ENCODE data around the gene LDLRAD1.
"Not testable (repeated sequence)": the region's sequence is repeated elsewhere in the genome, so short reads cannot be mapped to it uniquely, and the experiment has no call there.

The LDLRAD1 gene

DNA sequence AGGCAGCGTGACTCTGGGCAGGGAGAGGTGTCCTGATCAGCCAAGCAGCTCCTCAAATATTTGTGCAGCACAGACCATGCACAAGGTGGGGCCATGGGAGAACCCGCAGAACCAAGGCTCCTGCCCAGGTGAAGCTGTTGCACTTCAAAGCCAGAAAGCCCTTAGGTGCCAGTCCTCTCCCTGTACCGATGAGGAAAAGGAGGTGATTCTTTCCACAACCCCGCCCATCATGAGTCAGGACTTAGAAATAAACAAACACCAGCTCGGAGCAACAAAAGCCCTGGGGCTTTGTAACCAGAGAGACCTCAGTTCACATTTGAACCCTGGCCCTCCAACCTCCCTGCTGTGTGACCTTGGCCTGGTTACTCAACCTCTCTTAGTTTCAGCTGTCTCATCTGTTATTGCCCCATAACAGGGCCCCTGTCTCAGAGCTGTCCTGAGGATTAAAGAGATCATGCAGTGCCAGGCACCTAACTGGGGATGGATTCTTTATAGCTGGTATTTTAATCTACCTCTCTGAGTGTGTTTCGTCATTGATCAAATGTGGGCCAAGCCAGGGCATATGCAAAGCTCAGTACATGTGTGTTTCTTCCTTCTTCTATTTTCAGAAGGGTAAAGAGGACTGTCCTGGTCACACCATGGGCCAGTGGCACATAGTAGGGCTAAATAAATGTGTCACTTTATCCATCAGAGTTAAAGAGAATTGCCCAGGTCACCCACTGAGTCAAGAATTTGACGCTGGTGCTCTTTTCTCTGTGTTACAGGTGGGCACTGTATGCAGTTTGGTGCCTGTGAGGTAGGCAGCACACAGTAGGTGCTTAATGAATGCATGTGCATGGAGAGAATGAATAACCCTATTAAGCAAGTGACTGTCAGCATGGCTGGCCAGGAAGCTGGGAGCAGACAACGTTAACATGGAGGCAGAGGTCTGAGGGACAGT lies 1.4 kb downstream of the LDLRAD1 start:
- no peak for DNase-seq

DNA sequence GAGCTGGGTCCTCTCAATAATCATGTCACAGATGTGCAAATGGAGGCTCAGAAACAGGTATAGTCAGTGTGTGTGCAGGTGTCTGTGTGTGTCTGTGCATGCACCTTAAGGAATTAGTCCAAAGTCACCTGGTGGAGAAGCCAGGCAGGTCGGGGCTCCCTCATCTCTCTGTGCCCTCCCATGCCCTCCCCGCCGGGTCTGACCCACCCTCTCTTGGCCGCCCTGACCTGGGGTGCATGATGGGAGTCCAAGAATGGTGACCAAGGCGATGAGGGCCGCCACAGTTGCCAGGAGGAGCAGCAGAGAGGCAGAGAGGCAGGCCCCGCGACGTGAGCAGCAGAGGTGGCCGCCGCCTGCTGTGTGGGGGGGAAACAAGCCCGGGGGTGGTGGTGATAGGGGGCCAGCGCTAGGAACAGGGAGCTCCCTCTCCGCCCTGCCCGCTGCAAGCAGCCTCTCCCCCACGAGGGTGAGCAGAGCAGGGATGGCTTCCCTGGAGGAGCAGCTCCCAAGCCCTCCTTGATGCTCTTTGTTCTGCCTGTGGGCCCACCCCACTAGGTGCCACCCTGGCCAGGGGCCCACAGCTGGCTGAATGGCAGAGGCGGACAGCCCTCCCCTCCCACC lies 3.9 kb downstream of the LDLRAD1 start:
- DNase-seq: no peak

DNA sequence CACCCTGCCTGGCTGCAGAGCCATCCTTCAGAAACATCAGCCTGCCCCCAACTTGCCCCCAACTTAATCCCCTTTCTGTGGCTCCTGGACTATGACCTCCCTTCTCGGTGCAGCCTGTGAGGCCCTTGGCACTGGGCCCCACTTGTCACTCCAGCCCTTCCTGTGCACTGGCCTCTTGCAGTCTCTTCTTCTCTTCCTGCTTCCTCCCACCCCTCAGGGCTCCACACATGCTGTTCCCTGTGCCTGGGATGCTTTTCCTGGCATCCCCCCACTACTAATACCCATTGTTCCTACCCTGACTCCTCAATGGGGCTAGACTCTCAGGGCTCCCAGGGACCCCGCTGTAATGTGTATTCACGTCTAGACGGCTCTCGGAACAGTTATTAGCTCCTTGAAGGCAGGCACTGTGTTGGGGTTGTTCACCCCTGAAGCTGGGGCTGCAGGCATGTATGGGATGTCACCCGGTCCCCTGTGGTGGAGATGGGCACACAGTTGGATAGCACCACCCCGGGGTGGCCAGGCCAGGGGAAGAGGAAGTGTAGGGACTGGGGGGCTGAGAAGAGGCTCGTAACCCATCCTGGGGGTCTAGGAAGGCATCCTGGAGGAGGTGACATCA lies 4.5 kb downstream of the LDLRAD1 start:
- DNase-seq: no peak

DNA sequence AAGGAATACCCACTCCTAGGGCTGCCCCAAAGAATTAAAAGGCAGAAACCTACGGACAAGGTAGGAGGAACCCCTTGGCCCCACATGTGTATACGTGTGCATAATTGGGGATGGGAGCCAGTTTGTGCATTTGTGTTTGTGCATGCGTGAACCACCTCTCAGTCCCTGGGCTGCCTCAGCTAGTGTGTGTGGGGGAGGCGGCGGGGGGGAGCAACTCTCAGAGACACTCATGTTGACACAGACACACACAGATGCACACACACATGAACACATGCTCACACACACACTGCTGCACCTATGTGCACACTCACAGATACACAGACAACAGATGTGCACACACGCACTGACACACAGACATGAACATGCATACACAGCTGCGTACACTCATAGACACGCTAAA lies 5.1 kb downstream of the LDLRAD1 start:
- no peak for DNase-seq

DNA sequence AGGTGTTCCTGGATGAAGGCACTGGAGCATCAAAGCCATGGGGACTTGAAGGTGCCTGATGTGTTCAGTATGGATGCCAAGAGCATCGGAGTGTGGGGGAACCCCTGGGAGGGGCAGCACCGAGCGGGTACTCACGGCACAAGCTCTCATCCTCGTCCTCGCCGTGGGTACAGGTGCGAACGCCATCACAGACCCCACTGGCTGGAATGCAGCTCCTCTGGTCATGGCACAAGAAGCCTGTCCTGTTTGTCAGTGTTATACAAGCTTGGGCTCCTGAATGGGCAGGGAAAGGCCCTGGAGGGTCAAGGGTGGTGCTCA lies 6.0 kb downstream of the LDLRAD1 start:
- DNase-seq: no peak

DNA sequence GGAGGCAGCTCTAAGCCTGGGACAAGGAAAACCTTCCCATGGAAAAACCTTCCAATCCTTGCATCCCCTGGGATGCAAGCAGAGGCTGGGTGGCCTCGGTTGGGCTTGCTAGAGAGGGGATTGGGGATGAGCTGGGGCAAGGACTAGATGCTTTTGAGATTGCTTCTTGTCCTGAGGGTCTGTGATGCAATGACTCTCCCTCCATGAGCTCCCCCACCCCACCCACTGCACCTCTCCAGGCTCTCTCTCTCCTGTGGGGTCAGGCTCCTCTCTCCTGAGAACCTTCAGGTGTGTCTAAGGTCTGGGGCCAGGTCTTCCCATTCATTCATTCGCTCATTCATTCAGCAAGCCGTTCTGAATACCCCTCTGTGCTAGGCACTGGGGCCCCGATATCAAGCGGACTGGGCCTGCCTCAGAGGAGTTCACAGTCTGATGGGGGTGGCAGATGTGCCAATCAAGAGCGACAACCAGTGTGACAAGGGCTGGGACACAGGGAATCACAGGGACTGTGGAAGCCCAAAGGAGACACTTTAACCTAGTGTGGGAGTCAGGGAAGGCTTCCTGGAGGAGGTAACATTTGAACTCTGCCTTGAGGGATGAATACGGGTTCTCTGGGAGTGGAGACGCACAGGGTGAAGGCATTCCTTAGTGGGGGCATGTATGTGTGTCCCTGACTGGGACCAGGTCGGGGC lies 6.5 kb downstream of the LDLRAD1 start:
- DNase-seq: no peak

DNA sequence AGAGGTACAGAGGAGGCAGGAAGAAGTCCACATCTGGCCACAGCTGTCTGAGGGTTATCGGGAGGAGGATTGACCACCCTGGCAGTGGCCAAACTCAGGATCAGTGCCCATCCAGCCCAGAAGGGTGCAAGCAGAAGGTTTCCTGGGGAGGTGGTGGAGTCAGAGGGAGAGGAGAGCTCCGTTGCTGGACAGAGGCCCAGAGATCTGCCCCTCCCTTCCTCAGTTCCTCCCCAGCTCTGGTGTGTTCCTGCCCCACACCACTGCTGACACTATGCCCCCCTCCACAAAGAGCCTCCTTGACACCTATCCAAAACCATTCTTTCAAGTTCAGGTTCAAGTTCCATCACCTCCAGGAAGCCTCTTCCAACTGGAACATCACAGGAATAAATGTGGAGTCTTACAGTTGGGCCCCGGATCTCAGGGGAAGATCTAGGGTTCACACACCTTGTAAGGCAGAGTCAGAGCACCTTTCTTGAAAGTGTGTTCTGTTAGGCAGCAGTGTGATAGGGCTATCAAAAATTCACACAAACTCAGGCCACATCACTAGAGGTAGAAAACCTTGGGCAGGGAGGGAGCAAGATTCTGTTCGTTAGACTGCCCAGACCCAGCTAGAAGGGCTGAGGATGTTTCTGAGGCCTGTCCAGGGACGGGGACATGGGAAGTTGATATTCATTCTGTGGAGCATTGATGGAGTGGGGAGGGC lies 7.4 kb downstream of the LDLRAD1 start:
- no peak for DNase-seq

DNA sequence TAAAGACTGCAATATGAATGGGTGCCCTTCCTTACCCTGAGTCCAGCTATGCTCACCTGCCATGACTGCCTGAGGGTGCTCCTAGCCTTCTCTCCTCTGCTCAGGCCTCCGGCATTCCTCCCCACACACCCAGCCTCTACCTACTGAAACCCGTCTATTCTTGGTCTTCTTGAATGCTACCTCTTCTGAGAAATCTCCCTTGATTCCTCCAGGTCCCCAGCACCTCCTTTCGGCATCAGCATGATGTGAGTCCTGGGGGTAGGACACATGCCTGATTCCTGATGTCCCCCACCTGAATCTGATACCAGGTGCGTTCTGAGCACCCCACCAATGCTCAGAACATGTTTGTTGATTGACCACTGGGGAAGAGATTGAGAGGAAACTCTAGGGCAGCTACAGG lies 8.6 kb downstream of the LDLRAD1 start:
- no peak for DNase-seq

DNA sequence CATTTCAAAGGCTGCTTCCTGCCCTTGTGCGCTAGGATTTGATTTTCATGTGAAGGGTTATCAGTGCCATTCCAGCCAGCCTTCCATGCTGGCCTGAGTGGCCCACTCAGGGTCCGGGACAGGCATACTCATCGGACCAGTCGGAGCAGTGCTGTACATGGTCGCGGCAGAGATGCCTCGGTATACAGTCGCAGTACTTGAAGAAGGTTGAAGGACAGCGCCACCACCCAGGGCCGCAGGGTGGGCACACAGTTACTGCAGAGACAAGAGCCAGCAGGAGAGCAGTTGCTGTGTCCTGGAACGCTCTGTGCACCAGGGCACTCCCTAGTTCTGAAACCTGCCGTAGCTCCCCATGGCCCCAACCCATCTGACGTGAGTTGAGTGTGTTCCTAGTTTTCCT lies 9.1 kb downstream of the LDLRAD1 start:
- no peak for DNase-seq

DNA sequence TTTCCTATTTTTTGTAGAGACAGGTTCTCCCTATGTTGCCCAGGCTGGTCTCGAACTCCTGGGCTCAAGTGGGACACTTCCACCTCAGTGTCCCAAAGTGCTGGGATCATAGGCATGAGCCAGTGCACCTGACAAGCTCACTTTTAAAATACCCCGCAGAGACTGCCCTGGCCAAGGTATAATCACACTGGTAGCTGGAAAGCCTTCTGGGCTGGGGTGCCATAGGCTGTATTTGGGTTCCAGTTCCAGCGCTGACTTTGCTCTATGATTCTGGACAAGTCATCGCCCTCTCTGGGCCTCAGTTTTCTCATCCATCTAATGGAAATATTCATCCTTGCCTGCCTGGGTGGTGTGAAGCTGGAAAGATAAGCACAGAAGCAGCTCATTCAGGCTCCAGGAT lies 10.4 kb downstream of the LDLRAD1 start:
- DNase-seq: no peak

DNA sequence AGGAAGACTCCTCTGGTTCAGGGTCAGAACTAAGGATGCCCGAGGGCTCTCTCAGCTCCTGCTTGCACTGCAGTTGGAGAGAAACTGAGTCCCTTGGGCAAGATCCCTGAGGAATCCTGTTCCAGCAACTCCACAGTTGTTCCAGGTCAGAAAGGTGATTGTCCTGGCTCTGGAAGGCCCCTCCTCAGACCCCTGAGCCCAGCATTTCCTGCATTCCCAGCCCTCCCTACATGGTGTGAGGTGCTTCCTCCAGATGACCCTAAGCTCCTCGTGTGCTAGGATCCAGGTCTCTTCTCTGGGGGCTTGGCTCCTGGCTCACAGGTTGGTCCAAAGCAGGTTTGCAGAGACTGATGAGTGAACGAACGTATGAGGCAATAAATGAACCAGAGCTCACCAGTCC lies 11.5 kb downstream of the LDLRAD1 start:
- no peak for DNase-seq

DNA sequence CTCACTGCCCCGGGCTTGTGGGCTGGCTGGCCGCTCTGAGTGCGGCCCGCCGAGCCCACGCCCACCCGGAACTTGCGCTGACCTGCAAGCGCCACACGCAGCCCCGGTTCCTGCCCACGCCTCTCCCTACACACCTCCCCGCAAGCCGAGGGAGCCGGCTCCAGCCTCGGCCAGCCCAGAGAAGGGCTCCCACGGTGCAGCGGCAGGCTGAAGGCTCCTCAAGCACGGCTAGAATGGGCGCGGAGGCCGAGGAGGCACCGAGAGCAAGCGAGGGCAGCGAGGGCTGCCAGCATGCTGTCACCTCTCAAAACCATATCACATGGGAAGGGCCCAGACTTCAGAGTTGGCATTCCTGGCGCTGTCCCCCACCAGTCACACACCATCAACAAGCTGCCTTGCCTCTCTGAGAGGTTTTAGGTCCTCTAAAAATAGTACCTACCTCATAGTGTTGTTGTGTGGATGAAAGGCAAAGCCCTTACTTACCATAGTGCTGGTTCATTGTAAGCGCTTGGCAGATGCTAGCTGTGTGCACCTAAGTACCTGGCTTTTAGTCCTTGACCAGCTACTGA lies 13.4 kb downstream of the LDLRAD1 start:
- DNase-seq: no peak

DNA sequence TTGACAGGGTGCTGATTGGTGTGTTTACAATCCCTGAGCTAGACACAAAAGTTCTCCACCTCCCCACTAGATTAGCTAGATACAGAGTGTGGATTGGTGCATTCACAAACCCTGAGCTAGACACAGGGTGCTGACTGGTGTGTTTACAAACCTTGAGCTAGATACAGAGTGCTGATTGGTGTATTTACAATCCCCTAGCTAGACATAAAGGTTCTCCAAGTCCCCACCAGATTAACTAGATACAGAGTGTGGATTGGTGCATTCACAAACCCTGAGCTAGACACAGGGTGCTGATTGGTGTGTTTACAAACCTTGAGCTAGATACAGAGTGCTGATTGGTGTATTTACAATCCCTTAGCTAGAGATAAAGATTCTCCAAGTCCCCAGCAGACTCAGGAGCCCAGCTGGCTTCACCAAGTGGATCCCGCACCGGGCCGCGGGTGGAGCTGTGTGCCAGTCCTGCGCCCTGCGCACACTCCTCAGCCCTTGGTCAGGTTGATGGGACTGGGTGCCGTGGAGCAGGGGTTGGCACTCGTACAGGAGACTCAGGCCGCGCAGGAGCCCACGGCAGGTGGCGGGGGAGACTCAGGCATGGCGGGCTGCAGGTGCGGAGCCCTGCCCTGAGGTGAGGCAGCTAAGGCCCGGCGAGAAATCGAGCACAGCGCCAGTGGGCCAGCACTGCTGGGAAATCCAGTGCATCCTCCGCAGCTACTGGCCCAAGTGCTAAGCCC lies 14.1 kb downstream of the LDLRAD1 start:
- DNase-seq: not testable (repeated sequence)

DNA sequence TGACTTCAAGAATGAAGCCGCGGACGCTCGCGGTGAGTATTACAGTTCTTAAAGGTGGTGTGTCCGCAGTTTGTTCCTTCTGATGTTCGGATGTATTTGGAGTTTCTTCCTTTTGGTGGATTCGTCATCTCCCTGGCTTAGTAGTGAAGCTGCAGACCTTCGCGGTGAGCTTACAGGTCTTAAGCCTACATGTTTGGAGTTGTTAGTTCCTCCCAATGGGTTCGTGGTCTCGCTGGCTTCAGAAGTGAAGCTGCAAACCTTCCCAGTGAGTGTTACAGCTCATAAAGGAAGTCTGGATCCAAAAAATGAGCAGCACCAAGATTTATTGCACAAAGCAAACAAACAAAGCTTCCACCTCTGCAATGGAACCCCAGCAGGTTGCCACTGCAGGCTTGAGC lies 14.7 kb downstream of the LDLRAD1 start:
- DNase-seq: no peak

DNA sequence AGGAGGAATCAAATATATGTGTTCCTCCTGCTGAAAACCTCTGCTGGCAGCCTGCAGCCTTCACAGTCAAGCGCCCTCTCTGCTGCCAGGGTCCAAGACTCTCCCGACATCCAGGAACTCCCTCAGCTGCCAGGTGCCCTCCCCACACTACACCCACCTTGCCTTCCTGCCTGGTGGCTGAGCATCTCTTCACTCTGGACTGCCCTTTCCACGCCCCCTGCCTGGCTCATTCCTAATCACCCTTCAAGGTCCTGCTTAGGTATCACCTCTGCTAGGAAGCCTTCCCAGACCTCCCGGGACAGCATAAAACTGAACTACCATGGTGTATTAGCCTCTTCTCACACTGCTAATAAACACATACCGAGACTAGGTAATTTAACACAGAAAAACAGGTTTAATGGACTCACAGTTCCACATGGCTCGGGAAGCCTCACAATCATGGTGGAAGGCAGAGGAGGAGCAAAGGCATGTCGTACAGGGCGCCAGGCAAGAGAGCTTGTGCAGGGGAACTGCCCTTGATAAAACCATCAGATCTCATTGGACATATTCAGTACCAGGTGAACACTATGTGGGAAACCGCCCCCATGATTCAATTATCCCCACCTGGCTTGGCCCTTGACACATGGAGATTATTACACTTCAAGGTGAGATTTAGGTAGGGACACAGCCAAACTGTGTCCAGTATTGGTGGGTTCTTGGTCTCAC lies 15.3 kb downstream of the LDLRAD1 start:
- no peak for DNase-seq

DNA sequence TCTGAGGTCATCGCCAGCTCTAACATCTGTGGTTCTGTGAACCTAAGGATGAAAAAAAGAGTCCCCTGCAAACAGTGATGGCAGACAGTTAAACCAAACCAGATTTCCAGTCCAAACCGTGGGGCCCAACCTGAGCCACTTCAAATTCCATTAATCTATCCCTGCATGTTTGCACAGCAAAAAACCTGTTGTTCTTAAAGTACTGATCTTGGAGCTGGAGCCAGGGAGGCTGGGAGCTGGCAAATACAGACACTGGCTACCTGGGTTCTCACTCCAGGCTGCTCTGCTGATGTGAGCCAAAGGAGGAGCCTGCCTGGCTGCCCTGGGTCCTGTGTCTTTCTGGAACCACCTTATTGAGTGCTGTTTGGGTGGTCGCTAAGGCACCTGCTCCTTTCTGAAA lies 16.4 kb downstream of the LDLRAD1 start:
- DNase-seq: no peak

DNA sequence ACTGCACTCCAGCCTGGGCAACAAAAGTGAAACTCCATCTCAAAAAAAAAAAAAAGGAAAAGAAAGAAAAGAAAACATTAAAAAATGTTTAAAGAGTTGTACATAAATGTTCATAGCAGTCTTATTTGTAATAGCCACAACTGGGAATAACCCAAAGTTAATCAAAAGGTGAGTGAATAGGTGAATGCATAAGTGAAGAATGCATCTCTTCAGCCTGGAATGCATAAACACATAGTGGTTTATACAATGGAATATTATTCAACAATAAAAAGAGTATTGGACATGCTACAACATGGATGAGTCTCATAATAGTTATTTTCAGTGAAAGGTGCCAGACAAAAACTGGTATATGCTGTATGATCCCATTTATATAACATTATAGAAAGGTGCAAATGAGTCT lies 18.1 kb downstream of the LDLRAD1 start:
- no peak for DNase-seq

DNA sequence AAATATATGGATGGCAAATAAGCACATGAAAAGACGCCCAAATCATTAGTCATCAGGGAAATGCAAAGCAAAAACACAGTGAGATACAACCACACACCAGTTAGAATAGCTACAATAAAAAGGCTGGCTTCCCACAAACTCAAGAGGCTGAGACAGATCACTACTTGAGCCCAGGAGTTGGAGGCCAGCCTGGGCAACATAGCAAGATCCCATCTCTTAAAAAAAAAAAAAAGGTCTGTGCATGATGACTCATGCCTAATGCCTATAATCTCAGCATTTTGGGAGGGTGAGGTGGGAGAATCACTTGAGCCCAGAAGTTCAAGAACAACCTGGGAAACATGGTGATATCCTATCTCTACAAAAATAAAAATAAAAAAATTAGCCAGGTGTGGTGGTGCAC lies 19.8 kb downstream of the LDLRAD1 start:
- DNase-seq: no peak

DNA sequence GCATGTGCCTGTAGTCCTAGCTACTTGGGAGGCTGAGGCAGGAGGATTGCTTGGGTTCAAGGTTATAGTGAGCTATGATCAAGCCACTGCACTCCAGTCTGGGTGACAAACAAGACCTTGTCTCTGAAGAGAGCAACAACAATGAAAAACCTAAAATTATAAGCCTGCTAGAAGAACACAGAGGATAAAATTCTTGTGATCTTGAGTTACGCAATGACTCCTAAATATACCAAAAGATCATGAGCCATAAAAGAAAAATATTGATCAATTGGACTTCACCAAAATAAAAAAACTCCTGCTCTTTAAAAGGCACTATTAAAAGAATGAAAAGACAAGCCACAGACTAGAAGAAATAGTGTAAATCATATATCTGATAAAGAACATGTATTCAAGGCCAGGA lies 22.3 kb downstream of the LDLRAD1 start:
- DNase-seq: no peak

DNA sequence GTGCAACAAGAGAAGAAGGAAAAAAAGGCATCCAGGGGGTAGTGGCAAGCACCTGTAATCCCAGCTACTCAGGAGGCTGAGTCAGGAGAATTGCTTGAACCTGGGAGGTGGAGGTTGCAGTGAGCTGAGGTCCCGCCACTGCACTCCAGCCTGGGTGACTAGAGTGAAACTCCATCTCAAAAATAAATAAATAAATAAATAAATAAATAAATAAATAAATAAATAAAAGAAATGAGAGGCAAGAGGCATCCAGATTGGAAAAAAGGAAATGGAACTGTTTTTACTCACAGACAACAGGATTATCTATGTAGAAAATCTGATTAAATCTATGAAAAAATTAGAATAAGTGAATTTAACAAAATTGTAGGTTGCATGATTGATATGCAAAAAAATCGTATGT lies 23.5 kb downstream of the LDLRAD1 start:
- DNase-seq: not testable (repeated sequence)
